Activated gamma-delta T cell (primary cell): ENCODE measurements around the gene KREMEN1.
"Not testable (repeated sequence)": the region's sequence is repeated elsewhere in the genome, so short reads cannot be mapped to it uniquely, and the experiment has no call there.

Experiments used
- DNase-seq: peaks from one replicate; lab custom pipeline; 2025; lab: John Stamatoyannopoulos, UW

KREMEN1 gene

GRCh38 chr22:29078036-29078868, 5.4 kb downstream of the KREMEN1 start:
- no peak for DNase-seq

GRCh38 chr22:29078869-29079207, 6.0 kb downstream of the KREMEN1 start:
- DNase-seq = no peak

GRCh38 chr22:29079218-29079901, 6.5 kb downstream of the KREMEN1 start:
- no peak for DNase-seq

DNA sequence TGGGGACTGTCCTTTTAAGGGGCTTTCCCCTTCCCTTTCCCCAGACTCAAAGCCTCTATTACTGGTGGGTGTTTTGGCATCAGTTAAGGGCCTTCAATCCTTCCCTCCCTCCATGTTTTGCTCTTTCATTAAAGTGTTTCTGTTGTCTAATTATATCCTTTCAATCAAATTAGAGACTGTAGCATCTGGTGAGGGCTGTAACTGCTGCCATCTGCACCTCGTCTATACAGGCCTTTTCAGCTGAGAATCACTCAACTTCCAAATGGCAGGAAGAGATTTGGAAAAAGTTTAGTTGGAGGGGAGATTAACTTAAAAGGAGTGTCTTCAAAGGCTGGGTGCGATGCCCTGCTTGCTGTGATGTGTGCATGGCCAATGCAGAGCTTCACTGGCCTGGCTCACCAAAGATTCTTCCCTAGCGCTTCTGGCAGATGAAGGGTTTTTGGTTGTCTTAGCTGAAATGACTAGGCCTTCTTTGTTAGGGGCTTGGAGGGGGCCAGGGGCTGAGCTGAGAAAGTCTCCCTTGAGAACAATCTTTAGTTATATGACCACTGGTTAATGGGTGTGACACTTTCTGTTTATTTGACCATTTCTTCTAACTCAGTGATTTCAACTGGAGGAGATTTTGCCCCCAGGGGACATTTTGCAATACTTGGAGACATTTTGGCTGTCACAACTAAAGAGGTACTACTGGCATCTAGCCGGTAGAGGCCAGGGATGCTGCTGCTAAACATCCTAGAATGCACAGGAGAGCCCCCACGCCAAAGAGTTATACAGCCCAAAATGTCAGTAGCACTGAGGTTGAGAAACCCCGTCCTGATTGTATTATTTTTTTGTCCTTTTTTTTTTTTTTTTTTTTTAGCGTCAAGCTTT, 7.5 kb downstream of the KREMEN1 start:
- DNase-seq = no peak

DNA sequence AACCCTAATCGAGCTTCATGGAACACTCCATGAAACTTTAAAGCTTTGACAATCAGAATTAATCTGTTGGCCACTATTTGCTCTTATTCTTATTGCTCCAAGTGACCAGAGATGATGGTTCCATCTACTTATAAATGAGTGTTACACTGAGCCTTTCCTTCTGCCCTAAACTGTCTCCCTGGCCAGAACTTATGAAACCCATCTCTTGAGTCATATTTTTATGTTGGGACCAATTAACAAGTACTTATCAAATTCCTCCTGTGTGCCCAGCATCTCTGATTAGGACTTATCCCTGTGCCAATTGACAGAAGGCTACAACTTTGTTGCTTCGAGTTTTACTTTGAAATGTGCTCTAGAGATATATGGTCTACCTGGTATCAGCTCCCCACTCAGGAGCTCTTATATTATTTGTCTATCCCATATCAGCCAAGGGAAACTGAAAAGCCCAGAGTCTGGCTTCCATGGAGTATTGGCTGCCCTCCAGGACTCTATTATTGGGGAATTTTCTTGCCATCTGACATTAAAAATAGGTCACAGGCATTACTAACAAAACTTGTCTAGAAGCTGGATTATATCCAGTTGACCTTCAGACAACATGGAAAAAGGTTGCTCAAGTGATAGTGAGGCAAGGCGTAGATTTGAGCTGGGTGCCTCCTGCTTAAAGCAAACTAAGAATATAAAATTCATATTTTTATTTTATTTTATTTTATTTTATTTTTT, 8.8 kb downstream of the KREMEN1 start:
- no peak for DNase-seq

- DNase-seq = no peak
These were observed 10.2 kb downstream of the KREMEN1 start for GRCh38 chr22:29082826-29083545.

DNA sequence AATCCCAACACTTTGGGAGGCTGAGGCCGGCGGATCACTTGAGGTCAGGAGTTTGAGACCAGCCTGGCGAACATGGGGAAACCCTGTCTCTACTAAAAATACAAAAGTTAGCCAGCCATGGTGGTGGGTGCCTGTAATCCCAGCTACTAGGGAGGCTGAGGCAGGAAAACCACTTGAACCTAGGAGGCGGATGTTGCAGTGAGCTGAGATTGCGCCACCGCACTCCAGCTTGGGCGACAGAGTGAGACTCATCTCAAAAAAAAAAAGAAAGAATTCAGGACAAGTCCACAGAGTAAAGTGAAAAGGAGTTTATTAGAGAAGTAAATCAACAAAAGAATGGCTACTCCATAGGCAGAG, 10.7 kb downstream of the KREMEN1 start:
- not testable (repeated sequence) for DNase-seq

DNA sequence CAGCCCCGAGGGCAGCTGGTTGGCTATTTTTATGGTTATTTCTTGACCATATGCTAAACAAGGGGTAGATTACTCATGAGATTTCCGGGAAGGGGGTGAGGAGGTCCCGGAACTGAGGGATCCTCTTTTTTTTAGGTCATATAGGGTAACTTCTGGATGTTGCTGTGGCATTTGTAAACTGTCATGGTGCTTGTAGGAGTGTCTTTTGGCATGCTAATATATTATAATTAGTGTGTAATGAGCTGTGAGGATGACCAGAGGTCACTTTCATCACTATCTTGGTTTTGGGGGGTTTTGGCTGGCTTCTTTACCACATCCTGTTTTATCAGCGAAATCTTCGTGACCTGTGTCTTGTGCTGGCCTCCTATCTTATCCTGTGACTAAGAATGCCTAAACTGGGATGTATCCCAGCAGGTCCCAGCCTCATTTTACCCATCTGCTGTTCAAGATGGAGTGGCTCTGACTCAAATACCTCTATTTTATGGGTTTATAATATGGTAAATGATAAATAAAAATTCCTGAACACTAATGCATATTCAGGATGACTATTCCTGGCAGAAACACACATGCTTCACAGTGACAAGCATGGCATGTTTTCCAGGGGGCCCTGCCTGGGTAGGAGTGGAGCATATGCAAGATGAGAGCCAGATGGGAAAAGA, 11.2 kb downstream of the KREMEN1 start:
- DNase-seq = no peak

GRCh38 chr22:29087012-29087411, 14.2 kb downstream of the KREMEN1 start:
- no peak for DNase-seq

DNA sequence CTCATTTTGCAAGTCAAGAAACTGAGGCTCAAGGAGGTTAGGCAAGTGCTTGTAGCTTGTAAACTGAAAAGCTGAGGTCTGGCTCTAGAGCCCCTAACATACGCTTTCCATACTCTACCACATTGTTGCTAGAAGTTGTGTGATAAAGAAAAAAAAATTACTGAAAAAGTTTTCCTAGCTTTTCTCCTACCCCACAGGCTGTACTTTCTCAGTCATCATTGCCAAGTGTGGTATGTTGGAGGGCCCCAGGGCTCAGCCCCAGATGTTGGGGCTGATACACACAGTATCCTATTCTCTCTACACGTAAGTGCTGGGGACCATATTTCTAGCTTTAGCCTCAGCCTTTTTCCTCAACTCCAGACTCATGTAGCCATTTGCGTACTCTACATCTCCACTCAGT, 16.0 kb downstream of the KREMEN1 start:
- DNase-seq = no peak

GRCh38 chr22:29089507-29089906, 16.7 kb downstream of the KREMEN1 start:
- no peak for DNase-seq

GRCh38 chr22:29090039-29090438, 17.2 kb downstream of the KREMEN1 start:
- DNase-seq = no peak

DNA sequence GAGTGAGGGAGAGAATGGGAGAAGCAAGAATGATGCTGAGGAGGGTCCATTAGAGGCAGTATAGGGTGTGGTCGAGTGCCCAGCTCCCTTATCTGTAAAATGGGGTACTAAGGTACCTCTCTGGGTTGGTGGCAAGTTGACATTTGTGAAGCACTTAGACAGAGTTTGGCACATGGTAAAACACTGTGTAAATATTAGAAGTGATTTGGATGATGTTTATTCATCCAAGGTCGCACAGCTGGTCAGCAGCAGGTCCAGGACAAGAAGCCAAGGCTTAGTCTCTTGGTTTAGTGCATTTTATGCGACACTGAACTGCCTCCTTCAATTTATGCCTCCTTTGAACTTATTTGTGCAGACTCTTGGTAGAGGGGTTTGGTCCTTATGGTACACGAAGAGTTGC, 19.4 kb downstream of the KREMEN1 start:
- DNase-seq = no peak

GRCh38 chr22:29093030-29093429, 20.2 kb downstream of the KREMEN1 start:
- no peak for DNase-seq

DNA sequence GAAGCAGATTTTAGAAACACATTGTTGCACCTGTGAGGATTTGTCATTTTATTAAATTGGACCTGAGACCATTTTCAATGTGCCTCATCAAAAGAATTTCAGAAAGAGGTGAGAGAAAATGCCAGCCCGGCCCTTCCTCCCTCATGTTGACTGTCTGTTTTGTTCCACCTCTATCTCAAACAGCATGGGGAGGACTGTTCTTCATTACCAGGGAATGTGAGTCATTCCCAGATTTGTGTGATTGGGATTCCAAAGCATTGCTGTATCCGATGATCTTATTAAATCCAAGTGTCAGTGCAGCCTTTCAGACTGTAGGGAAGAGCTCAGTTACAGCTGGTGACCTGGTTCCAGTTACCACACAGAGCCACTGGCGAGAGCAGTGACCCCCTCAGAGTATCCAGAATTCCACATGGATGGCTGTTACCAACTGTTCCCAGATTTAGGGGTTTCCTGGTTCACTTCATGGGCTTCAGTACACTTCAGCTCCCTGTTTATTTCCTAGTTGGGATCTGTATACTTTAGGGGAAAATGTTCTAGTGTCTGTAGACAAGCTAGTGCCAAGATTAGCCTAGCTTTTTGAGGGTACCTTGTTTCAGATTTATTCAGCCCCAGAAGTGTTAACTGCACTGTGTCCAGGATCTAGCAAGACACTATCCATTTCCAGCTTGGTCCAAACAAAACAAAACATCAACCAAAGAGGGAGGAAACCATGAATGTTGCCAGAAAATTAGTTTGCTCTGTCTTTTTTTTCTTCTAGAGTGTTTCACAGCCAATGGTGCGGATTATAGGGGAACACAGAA, 20.9 kb downstream of the KREMEN1 start:
- DNase-seq = no peak

DNA sequence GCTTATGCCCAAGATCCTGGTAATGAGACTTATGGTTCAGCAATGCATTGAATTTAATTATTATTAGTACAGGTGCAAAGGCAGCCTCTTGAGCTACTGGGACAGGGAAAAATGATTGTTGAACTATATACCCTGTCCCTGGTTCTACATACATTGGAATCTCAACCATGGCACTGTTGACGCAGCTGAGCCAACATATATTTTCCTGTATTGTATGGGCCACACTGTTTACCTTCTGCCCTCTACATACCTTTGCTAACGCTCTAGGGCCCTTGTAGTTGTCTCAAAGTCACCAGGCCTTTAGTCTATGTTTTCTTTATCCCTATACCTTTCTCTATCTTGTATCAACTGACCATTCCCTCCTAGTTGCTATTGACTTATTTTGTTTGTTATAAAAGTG, 22.6 kb downstream of the KREMEN1 start:
- DNase-seq = no peak

DNA sequence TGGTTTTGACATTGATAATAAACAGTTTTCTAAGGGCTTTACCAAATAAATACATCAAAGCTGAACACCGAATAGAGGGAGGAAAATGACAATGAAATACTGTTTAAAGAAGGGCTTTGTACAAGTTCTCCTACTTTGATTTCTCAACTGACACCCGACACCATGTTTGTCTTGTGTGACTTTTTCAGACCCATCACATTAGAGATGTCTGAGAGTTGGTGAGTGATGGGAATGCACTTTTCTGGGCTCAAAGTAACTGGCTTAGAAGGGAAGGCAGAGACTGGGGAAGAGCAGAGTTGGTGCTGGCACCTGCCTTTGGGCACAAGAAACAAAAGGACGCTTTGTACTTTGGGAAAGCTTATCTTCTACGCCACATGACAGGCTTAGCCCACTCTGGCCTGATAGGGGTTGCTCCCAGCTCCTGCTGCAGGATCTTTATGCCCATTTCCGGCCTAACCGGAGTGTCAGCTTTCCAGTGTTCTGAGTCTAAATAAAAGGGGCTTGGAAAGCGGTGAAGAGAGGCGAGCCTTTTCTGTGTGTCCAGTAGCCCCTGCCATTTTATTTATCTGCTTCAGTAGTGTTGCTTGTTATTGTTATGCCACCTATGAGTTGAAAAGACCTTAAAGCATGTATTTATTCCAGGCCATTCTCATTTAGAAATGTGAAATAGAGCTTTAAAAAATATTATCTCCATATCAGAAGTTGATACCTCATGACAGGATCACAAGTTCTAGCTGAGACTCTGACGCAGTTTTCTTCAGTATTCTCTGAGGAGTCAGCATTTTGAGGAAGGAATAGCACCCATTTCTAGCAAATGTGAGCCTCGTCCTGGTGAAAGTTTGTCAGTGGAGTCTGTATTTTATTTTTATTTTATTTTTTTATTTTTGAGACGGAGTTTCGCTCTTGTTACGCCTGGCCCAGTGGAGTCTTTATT, 24.2 kb downstream of the KREMEN1 start:
- DNase-seq = no peak

- no peak for DNase-seq
These were observed 25.5 kb downstream of the KREMEN1 start for GRCh38 chr22:29098296-29098695.

DNA sequence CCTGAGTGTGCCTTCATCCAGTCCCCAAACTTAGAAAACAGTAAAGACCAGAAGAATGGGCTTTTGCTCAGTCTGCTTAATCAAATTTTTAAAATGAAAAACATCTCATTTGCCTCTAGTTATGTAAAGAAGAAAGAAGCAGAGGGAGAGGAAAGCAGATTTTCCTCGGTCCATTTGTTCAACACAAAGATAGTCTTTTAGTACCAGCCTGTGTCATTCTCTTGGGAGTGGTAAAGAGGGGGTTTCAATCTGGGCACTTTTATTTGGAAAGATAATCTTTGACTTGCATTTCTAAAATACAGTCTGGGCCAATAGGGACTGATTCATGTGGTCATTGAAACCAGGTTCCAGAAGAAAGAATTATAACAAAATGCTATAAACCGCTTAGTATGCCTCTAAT, 29.5 kb downstream of the KREMEN1 start:
- no peak for DNase-seq
